HUES64 (cell line): ENCODE data around the gene GPX7.

Source experiments
- H3K27ac ChIP-seq: 2 replicates; pipeline ENCODE4 v1.7.0; 2013; ENCODE audit warnings: low read depth, low read length, inconsistent platforms
- H3K27me3 ChIP-seq: 2 replicates; pipeline ENCODE4 v1.6.1; 2013; ENCODE audit warnings: mild to moderate bottlenecking, low read length; ENCODE audit not compliant: insufficient read depth
- H3K36me3 ChIP-seq: 2 replicates; pipeline ENCODE4 v1.6.1; 2013; ENCODE audit warnings: mild to moderate bottlenecking, low read length; ENCODE audit not compliant: insufficient read depth
- H3K4me1 ChIP-seq: 2 replicates; pipeline ENCODE4 v1.6.1; 2013; ENCODE audit warnings: mild to moderate bottlenecking, low read length, moderate library complexity; ENCODE audit not compliant: insufficient read depth
- H3K4me3 ChIP-seq: 2 replicates; pipeline ENCODE4 v1.5.1; 2013; ENCODE audit warnings: mild to moderate bottlenecking, low read length, moderate library complexity
- H3K9ac ChIP-seq: 2 replicates; pipeline ENCODE4 v1.6.1; 2013; ENCODE audit warnings: mild to moderate bottlenecking, low read depth, low read length
- H3K9me3 ChIP-seq: 2 replicates; pipeline ENCODE4 v1.6.1; 2013; ENCODE audit warnings: low read depth, low read length; ENCODE audit not compliant: insufficient read depth
- WGBS: fragments of 150-250, 120-280 bp; methylation state at CpG from one replicate; pipeline ENCODE4 v1.1.7; 2013; ENCODE audit warnings: missing lambda C conversion rate; 5-methylcytosine and 5-hydroxymethylcytosine counted together

Gene GPX7

GRCh38 chr1:52651904-52652303, 49.7 kb downstream of the GPX7 start:
- 93% methylated on average over 1 of the region's 1 CpG for WGBS
- Histone ChIP-seq H3K4me3 (no peak overlapping the region), H3K9me3 (no peaks in the 10 kb centered on the region), H3K27me3 (no peaks in the 10 kb centered on the region), H3K4me1 (no peaks in the 10 kb centered on the region), H3K27ac (no peak overlapping the region), H3K36me3 (no peaks in the 10 kb centered on the region), H3K9ac (no peak overlapping the region)

GRCh38 chr1:52653207-52653849, 51.2 kb downstream of the GPX7 start:
- no peaks in the 10 kb centered on the region for H3K4me1 ChIP-seq
- no peaks in the 10 kb centered on the region for H3K27me3 ChIP-seq
- no peaks in the 10 kb centered on the region for H3K36me3 ChIP-seq
- H3K9ac ChIP-seq: no peak overlapping the region
- WGBS: 91% methylated on average over 5 of the region's 5 CpGs
- H3K27ac ChIP-seq: no peak overlapping the region
- no peak overlapping the region for H3K4me3 ChIP-seq
- H3K9me3 ChIP-seq: no peaks in the 10 kb centered on the region

- Histone ChIP-seq H3K4me3 (no peak overlapping the region), H3K4me1 (peaks cover under 1% of the 10 kb centered on the region), H3K27ac (no peak overlapping the region), H3K27me3 (no peaks in the 10 kb centered on the region), H3K36me3 (no peaks in the 10 kb centered on the region), H3K9ac (no peak overlapping the region), H3K9me3 (no peaks in the 10 kb centered on the region)
Measured at GRCh38 chr1:52654063-52654462, 51.9 kb downstream of the GPX7 start.

- H3K9me3 ChIP-seq: no peaks in the 10 kb centered on the region
- H3K27ac ChIP-seq: no peak overlapping the region
- WGBS: 95% methylated on average over 3 of the region's 3 CpGs
- peaks cover 28% of the 10 kb centered on the region for H3K4me1 ChIP-seq
- H3K4me3 ChIP-seq: no peak overlapping the region
- no peak overlapping the region for H3K9ac ChIP-seq
- no peaks in the 10 kb centered on the region for H3K36me3 ChIP-seq
- H3K27me3 ChIP-seq: no peaks in the 10 kb centered on the region
Measured at GRCh38 chr1:52657702-52658101, 55.5 kb downstream of the GPX7 start.
